Heart right ventricle (tissue), 16 donors: Measurements from ENCODE around the gene LIM2. TPM values are rescaled to one million over a fixed set of nuclear protein-coding genes. Genes with fewer than 3 reads are reported as not detected.
"Not testable (repeated sequence)": the region's sequence is repeated elsewhere in the genome, so short reads cannot be mapped to it uniquely, and the experiment has no call there.

Experiments used
- ATAC-seq, 8 donors: fragments of 200-7000 bp; cut with Tn5 transposase; one replicate each; pipeline ENCODE4 v1.9.1; 2020; ENCODE audit warnings: mild to moderate bottlenecking in 8 of 8, moderate library complexity in 8 of 8, moderate number of reproducible peaks in 1 of 8
- DNase-seq, 2 donors: peaks; one replicate each; pipeline ENCODE4 v3.0.0-alpha.2; 2020
- H3K27ac ChIP-seq, 10 donors: fragments of 200-600 bp; sonication (generic) in 2 of 10; one replicate each; pipeline versions ENCODE4 v1.5.0 to v1.8.0; 2020 to 2022; ENCODE audit warnings: mild to moderate bottlenecking in 3 of 10
- H3K27me3 ChIP-seq, 7 donors: fragments of 200-600 bp; one replicate each; pipeline ENCODE4 v1.8.0; 2021 to 2022; ENCODE audit warnings: mild to moderate bottlenecking in 2 of 7
- H3K36me3 ChIP-seq, 9 donors: fragments of 200-600 bp; sonication (generic) in 1 of 9; one replicate each; pipeline versions ENCODE4 v1.5.0 to v1.8.0; 2020 to 2022; ENCODE audit warnings: mild to moderate bottlenecking in 2 of 9
- H3K4me1 ChIP-seq, 9 donors: fragments of 200-600 bp; sonication (generic) in 1 of 9; one replicate each; pipeline versions ENCODE4 v1.5.0 to v1.8.0; 2020 to 2022; ENCODE audit warnings: mild to moderate bottlenecking in 4 of 9
- H3K4me3 ChIP-seq, 10 donors: fragments of 200-600 bp; sonication (generic) in 2 of 10; one replicate each; pipeline versions ENCODE4 v1.5.0 to v1.8.0; 2020 to 2022; ENCODE audit warnings: mild to moderate bottlenecking in 7 of 10, moderate library complexity in 2 of 10
- H3K9me3 ChIP-seq, 11 donors: fragments of 200-600 bp in 10 of 11; sonication (generic) in 2 of 11; one replicate each; pipeline versions ENCODE4 v1.5.0 to v1.8.0; 2013 to 2022; ENCODE audit warnings: mild to moderate bottlenecking in 2 of 11, control low read depth in 1 of 11, moderate library complexity in 1 of 11
- WGBS, 2 donors: extraction: QIAGEN DNeasy Blood & Tissue Kit; methylation state at CpG; one replicate each; pipeline ENCODE4 v1.1.7; 2013; ENCODE audit warnings: inconsistent platforms in 1 of 2; 5-methylcytosine and 5-hydroxymethylcytosine counted together
- intact Hi-C, 10 donors: fragments of 100-400 bp; cut with DNase I; formaldehyde crosslinking; loops; one replicate each; pipeline versions ENCODE4 v1.11.1 to v1.14.2; 2022
- polyA plus RNA-seq, 2 donors: library from polyadenylated mRNA; stranded (reverse); fragments of 200-250 nt; gene quantifications; one replicate each; pipeline ENCODE4 v1.2.3, GENCODE V29; 2013
- total RNA-seq, 10 donors: library from RNA; stranded (reverse); fragmentation: NEBNext Ultra II Directional in 3 of 10; extraction: Animal tissue kit (Norgen Biotek cat#: 25700) in 3 of 10; gene quantifications; one replicate each; pipeline versions ENCODE4 v1.2.1 to v1.2.4, GENCODE V29; 2021 to 2023
- TF ChIP-seq, protein P1 (sequence below), 9 donors: fragments of 200-600 bp; sonication (generic) in 2 of 9; IDR thresholded peaks; one replicate each; pipeline versions ENCODE4 v1.5.0 to v1.8.0; 2021 to 2022; ENCODE audit warnings: antibody characterized with exemption in 9 of 9, mild to moderate bottlenecking in 5 of 9, moderate library complexity in 1 of 9
- donor health status: Arrhythmogenic right ventricular cardiomyopathy.
- donor health status: ischemic (EF 13 %, LVEDD 7.1; RV severe dilation, severe dysfunction).
- donor health status: healthy with polysubstance abuse.
- donor health status: DM: no; HTN: yes; CAD: no.
- donor health status: DM: no; HTN: no; CAD: no.
- donor health status: ischemic (EF 25% LVEDD 6.9; RV normal size, moderate dysfunction).
- donor health status: ischemic (EF 25% LVEDD 5.7; RV mildly dilated, moderate dysfunction).
- donor health status: healthy.
- donor health status: DM: yes; HTN: yes; CAD: no.
- donor health status: Ischemic cardiomyopathy.
- donor health status: ischemic (EF 35%, LVEDD 5.7; RV mildly dilated, moderate dysfunction).
- donor health status: nonischemic (EF 11% LVEDD 7.7; RV severe dilation, severe dysfunction).
- donor health status: DM: yes; HTN: yes; CAD: no.
- donor health status: PGD.
- donor health status: ischemic (EF 29% LVEDD 5.4; RV normal size, mild dysfunction).
- donor health status: nonischemic (EF 23%, LVEDD 6.1; RV moderate dilation, normal function).

The LIM2 gene
- total and polyA plus RNA-seq, 12 donors: not detected

DNA sequence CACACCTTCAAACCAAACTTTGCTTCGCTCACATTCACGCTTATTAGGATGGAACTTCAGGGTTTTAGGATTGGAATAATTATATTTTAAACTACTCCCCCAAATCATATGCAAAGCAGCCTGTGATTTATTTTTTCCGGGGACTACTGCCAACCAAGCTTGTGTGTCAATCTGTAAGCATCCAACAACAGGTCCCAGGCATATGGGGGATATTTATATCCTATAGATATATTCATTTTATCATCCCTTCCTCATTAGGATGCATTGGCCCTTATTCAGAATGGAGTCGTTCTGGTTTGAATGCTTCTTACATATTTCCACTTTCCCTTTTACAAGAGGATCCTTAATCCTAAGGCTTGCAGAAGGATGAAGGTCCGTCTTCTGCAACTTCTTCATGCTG is 11.5 kb upstream of the LIM2 start:
- Histone ChIP-seq H3K27ac (no peak overlapping the region), H3K4me3 (no peak overlapping the region), H3K36me3 (no peaks in the 10 kb centered on the region), H3K4me1 (peaks cover 3 to 20% (median 6%) of the 10 kb centered on the region in 9 donors), H3K27me3 (no peaks in the 10 kb centered on the region), H3K9me3 (peaks cover 0 to 20% (median 5%) of the 10 kb centered on the region in 11 donors)
- WGBS, 2 donors: 89 to 92% methylated on average over 5 of the region's 5 CpGs
- DNase-seq (no peak), ATAC-seq (no peak)
- TF ChIP-seq, protein P1, sequence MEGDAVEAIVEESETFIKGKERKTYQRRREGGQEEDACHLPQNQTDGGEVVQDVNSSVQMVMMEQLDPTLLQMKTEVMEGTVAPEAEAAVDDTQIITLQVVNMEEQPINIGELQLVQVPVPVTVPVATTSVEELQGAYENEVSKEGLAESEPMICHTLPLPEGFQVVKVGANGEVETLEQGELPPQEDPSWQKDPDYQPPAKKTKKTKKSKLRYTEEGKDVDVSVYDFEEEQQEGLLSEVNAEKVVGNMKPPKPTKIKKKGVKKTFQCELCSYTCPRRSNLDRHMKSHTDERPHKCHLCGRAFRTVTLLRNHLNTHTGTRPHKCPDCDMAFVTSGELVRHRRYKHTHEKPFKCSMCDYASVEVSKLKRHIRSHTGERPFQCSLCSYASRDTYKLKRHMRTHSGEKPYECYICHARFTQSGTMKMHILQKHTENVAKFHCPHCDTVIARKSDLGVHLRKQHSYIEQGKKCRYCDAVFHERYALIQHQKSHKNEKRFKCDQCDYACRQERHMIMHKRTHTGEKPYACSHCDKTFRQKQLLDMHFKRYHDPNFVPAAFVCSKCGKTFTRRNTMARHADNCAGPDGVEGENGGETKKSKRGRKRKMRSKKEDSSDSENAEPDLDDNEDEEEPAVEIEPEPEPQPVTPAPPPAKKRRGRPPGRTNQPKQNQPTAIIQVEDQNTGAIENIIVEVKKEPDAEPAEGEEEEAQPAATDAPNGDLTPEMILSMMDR (IDR thresholded peaks at IDR 0.05): no peak
- intact Hi-C loops: loop anchor here in 1 of 10 donors (10.0 kb wide), 1 partner anchor 64 kb away; no protein-coding TSS in a partner anchor

DNA sequence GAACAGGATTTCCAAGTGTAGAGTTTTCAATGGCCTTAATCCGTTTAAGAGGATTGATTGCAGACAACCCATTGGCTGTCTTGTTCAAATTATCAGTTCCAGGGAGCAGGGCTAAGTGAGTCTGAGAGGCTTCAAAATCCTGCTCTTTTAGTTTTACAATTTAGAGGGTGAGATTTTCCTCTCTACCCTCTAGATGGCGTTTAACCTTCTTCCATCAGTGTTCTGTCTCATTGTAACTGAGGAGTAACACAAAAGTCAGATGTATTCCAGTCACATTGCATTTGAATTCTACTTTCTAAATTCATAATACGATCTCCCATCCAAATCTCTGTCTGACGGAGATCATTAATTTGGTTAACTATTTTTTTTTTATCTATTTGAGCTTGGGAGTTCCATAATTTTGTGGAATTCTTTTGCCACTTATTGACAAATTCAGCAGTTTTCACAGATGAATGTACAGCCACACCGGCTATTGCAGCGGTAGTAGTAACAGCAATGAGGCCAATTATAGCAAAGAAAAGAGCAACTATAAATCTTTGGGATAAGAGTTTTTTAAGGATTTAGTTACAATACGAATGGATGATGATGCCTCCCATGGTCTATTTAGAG is 10.4 kb upstream of the LIM2 start:
- WGBS, 2 donors: 47 to 50% methylated on average over 7 of the region's 7 CpGs
- Histone ChIP-seq H3K4me3 (no peak overlapping the region), H3K36me3 (no peaks in the 10 kb centered on the region), H3K9me3 (peaks cover 0 to 19% (median 5%) of the 10 kb centered on the region in 11 donors), H3K4me1 (peaks cover 3 to 27% (median 7%) of the 10 kb centered on the region in 9 donors), H3K27ac (no peak overlapping the region), H3K27me3 (no peaks in the 10 kb centered on the region)
- TF ChIP-seq, protein P1 (IDR thresholded peaks at IDR 0.05): peak in 7 of 9 donors; percentile 41 to 62 (median 47)
- intact Hi-C loops: loop anchor here in 1 of 10 donors (10.0 kb wide), 1 partner anchor 63 kb away; no protein-coding TSS in a partner anchor
- DNase-seq (no peak), ATAC-seq (no peak)

DNA sequence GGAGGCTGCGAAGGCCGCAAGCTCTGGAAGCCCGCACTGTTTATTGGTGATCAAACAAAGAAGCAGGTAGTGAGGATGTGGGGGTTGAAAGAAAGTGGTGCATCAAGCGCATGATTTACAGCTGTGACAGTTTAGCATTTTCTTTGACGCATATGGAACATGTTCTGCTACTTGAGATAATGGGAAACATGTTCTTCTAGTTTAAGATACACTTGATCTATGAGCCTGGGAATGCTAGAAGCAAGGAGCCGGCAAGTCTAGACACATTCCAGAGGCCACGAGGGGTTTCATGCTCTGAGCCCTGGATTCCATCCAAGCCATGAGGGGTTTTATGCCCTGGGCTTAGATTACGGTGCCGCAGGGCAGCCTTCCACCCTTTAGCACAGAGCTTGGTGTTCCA is 9.7 kb upstream of the LIM2 start:
- H3K27ac ChIP-seq, DNase-seq, H3K36me3 ChIP-seq, ATAC-seq, H3K4me3 ChIP-seq, H3K27me3 ChIP-seq: not testable (repeated sequence)
- 55 to 69% methylated on average over 9 of the region's 9 CpGs for WGBS, 2 donors
- Histone ChIP-seq H3K4me1 (peaks cover 3 to 28% (median 7%) of the 10 kb centered on the region in 9 donors), H3K9me3 (peaks cover 0 to 12% (median 4%) of the 10 kb centered on the region in 11 donors)
- intact Hi-C loops: loop anchor here in 1 of 10 donors (10.0 kb wide), 1 partner anchor 63 kb away; no protein-coding TSS in a partner anchor

DNA sequence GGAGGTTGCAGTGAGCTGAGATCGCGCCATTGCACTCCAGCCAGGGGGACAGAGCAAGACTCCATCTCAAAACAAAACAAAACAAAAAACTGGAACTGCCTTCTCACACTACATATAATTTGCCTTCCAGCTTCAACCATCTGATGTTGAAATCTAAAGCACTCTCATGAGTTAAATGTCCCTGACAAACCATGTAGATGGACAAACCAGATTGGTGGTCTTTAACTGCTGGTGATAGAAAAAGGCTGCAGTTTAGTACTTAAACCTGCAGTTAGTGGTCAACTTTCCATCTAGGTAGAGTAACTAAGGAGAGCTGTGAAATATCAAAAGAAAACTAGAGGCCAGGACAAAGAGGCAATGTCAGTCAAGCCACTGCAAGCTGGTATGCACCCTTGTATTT is 8.4 kb upstream of the LIM2 start:
- no peaks in the 10 kb centered on the region for H3K36me3 ChIP-seq
- no peak overlapping the region for H3K4me3 ChIP-seq
- no peaks in the 10 kb centered on the region for H3K9me3 ChIP-seq
- DNase-seq (no peak), ATAC-seq (no peak)
- H3K27me3 ChIP-seq: peaks cover 0 to 3% (median 0%) of the 10 kb centered on the region in 7 donors
- TF ChIP-seq, protein P1 (IDR thresholded peaks at IDR 0.05): no peak
- 98% methylated on average over 2 of the region's 2 CpGs for WGBS, 2 donors
- H3K27ac ChIP-seq: no peak overlapping the region
- intact Hi-C loops: loop anchor here in 1 of 10 donors (10.0 kb wide), 1 partner anchor 61 kb away; no protein-coding TSS in a partner anchor
- peaks cover 3 to 28% (median 7%) of the 10 kb centered on the region in 9 donors for H3K4me1 ChIP-seq
